Measurements from ENCODE around the gene IDH3G. TPM values are rescaled to one million over a fixed set of nuclear protein-coding genes. Genes with fewer than 3 reads are reported as not detected.
"Not testable (repeated sequence)": the region's sequence is repeated elsewhere in the genome, so short reads cannot be mapped to it uniquely, and the experiment has no call there.

The IDH3G gene
- total RNA-seq, 3 donors from 2014 or later: 75.4 to 91.5 (median 76.5) TPM

- Histone ChIP-seq H3K4me1 (no peaks in the 10 kb centered on the region), H3K27me3 (peaks cover 0 to 13% of the 10 kb centered on the region in 2 donors), H3K9me3 (no peaks in the 10 kb centered on the region), H3K27ac (no peak overlapping the region), H3K4me3 (no peak overlapping the region), H3K36me3 (no peaks in the 10 kb centered on the region)
- DNase-seq (ENCODE audit: low spot score in 2 of 2): no peak
- intact Hi-C loops (cut with DNase I; ENCODE audit: low total_unique reads): no loop called here
- TF ChIP-seq POLR2AphosphoS5 (IDR thresholded peaks at IDR 0.05) (no peak), POLR2A (IDR thresholded peaks at IDR 0.05) (no peak), CTCF (IDR thresholded peaks at IDR 0.05) (no peak)
These were observed 47.8 kb downstream of the IDH3G start for GRCh38 chrX:153746359-153746758.

GRCh38 chrX:153745067-153745433 is 49.1 kb downstream of the IDH3G start:
- intact Hi-C loops (cut with DNase I; ENCODE audit: low total_unique reads); H3K27me3 ChIP-seq; H3K9me3 ChIP-seq; H3K27ac ChIP-seq; H3K4me1 ChIP-seq; H3K4me3 ChIP-seq; DNase-seq (ENCODE audit: low spot score in 2 of 2); H3K36me3 ChIP-seq: not testable (repeated sequence)

- H3K4me3 ChIP-seq: peak overlapping the region in 2 of 3 donors; percentile 23 to 37
- TF ChIP-seq POLR2AphosphoS5 (IDR thresholded peaks at IDR 0.05) (no peak), POLR2A (IDR thresholded peaks at IDR 0.05) (no peak), CTCF (IDR thresholded peaks at IDR 0.05) (no peak)
- DNase-seq (ENCODE audit: low spot score in 2 of 2): no peak
- intact Hi-C loops (cut with DNase I; ENCODE audit: low total_unique reads): no loop called here
- peak overlapping the region in 1 of 2 donors; percentile 58 for H3K27ac ChIP-seq
- H3K4me1 ChIP-seq: no peaks in the 10 kb centered on the region
- H3K36me3 ChIP-seq: no peaks in the 10 kb centered on the region
- H3K9me3 ChIP-seq: no peaks in the 10 kb centered on the region
- peaks cover 0 to 8% of the 10 kb centered on the region in 2 donors for H3K27me3 ChIP-seq
These were observed 49.7 kb downstream of the IDH3G start for GRCh38 chrX:153744210-153745066.

GRCh38 chrX:153743468-153744209 is 50.5 kb downstream of the IDH3G start:
- intact Hi-C loops (cut with DNase I; ENCODE audit: low total_unique reads); H3K4me1 ChIP-seq; H3K36me3 ChIP-seq; H3K9me3 ChIP-seq: not testable (repeated sequence)
- H3K4me3 ChIP-seq: peak overlapping the region in 2 of 3 donors; percentile 23 to 37
- peak overlapping the region; percentile 45 to 58 for H3K27ac ChIP-seq
- peaks cover 0 to 13% of the 10 kb centered on the region in 2 donors for H3K27me3 ChIP-seq
- DNase-seq (ENCODE audit: low spot score in 2 of 2): peak; percentile 65 to 76

GRCh38 chrX:153742796-153743467 is 51.2 kb downstream of the IDH3G start:
- peaks cover 0 to 17% of the 10 kb centered on the region in 2 donors for H3K27me3 ChIP-seq
- intact Hi-C loops (cut with DNase I; ENCODE audit: low total_unique reads); H3K9me3 ChIP-seq; H3K4me1 ChIP-seq; H3K36me3 ChIP-seq; DNase-seq (ENCODE audit: low spot score in 2 of 2); H3K4me3 ChIP-seq: not testable (repeated sequence)
- H3K27ac ChIP-seq: peak overlapping the region in 1 of 2 donors; percentile 19

- H3K4me1 ChIP-seq; H3K36me3 ChIP-seq; DNase-seq (ENCODE audit: low spot score in 2 of 2); H3K9me3 ChIP-seq; intact Hi-C loops (cut with DNase I; ENCODE audit: low total_unique reads); H3K4me3 ChIP-seq; H3K27ac ChIP-seq: not testable (repeated sequence)
- H3K27me3 ChIP-seq: peaks cover 0 to 25% of the 10 kb centered on the region in 2 donors
These were observed 52.1 kb downstream of the IDH3G start for GRCh38 chrX:153742111-153742510.

- no peak for DNase-seq (ENCODE audit: low spot score in 2 of 2)
- no peaks in the 10 kb centered on the region for H3K9me3 ChIP-seq
- TF ChIP-seq POLR2A (IDR thresholded peaks at IDR 0.05): no peak
- no peak for TF ChIP-seq POLR2AphosphoS5 (IDR thresholded peaks at IDR 0.05)
- no peak for TF ChIP-seq CTCF (IDR thresholded peaks at IDR 0.05)
- H3K27ac ChIP-seq: no peak overlapping the region
- peaks cover 0 to 26% of the 10 kb centered on the region in 2 donors for H3K27me3 ChIP-seq
- H3K4me3 ChIP-seq: no peak overlapping the region
- H3K36me3 ChIP-seq: no peaks in the 10 kb centered on the region
- intact Hi-C loops (cut with DNase I; ENCODE audit: low total_unique reads): no loop called here
- H3K4me1 ChIP-seq: no peaks in the 10 kb centered on the region
These were observed 52.7 kb downstream of the IDH3G start for GRCh38 chrX:153741446-153741845.

All from breast epithelium (tissue), 4 donors.